HG02870 (cell line): Measurements from ENCODE around the gene POLR1E.
A peak's percentile ranks its signal among the peaks of the same experiment; 100 is the strongest.

Experiments
- ATAC-seq: cut with Tn5 transposase; IDR thresholded peaks from one replicate; pipeline ENCODE4 v1.9.1; 2021; ENCODE audit warnings: mild to moderate bottlenecking, moderate library complexity; ENCODE audit not compliant: unreplicated experiment

POLR1E gene

DNA sequence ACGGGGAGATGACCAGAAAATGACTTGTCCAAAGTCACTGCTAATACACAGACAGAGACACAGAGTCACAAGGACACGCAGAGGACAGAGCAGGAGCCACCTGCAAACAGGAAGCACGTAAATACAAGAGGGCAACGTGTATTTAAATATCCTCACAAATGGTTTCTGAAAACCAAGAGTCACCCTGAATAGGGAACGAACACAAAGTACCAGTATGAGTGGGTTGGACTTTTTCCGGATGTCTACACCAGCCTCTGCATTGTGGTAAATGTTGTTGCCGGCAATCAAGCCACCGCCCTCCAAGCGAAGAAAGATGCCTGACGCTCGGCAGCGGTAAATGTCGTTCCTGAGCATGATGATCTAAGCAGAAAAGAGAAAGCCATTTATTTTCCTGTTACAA, 46.0 kb downstream of the POLR1E start:
- ATAC-seq = peak; percentile 62

GRCh38 chr9:37534412-37534811, 48.7 kb downstream of the POLR1E start:
- ATAC-seq = no peak

- ATAC-seq = no peak
Measured at GRCh38 chr9:37534901-37535300, 49.2 kb downstream of the POLR1E start.

DNA sequence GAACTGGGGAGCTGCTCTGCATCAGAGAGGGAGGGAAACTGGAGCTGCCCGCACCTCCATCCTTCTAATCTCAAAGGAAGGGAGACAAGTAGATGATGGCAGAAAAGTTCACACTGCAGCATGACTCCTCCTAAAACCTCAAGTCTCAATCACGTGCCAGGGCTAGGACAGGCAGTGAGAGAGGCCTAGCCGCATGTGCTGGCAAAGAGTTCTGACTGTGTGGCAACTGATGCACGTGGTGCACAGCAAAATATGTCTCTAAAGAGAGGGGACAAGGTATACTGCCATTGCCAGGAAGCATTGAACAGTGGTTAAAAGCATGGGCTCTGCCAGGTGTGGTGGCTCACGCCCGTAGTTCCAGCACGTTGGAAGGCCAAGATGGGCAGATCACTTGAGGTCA, 52.4 kb downstream of the POLR1E start:
- ATAC-seq = no peak

- no peak for ATAC-seq
Measured at GRCh38 chr9:37539634-37540033, 53.9 kb downstream of the POLR1E start.

DNA sequence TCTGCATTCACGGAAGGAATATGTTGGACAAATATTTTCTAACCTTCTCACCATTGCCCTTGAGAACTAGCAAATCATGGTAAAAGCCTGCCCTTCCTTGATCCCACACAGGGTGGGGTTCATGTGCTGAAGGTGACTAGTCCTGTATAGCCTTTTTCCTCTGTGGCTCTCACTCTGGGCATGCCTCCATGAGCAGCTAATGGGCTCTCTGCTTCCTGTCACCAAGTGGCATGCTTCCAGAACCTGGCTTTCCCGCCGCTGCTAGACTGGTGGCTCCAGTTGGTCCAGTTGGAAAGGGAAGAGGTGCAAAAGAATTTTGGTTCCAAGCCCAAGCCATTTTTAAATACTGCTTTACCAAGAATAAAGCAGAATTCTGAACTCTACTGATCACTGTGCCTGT, 54.9 kb downstream of the POLR1E start:
- no peak for ATAC-seq

GRCh38 chr9:37541465-37541864, 55.7 kb downstream of the POLR1E start:
- ATAC-seq = no peak

- no peak for ATAC-seq
Measured at GRCh38 chr9:37542488-37542887, 56.7 kb downstream of the POLR1E start.

DNA sequence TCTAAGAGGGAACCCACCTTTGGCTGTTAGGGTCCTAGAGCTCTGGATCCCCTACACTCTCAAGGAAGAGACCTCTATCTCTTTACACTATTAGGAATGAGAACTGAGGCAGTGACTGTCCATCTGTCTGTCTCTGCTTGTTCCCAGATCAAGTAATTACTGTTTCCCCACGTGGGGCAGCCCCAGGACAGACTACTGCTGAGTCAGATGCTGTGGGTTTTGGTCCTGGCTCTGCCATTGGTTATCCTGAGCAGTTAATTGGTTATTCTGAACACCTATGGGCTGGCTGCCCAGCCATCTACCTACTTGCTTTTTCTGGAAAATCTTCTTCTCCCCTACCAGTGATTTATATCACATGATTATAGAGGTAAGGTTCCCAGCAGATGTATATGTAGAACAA, 57.1 kb downstream of the POLR1E start:
- no peak for ATAC-seq

DNA sequence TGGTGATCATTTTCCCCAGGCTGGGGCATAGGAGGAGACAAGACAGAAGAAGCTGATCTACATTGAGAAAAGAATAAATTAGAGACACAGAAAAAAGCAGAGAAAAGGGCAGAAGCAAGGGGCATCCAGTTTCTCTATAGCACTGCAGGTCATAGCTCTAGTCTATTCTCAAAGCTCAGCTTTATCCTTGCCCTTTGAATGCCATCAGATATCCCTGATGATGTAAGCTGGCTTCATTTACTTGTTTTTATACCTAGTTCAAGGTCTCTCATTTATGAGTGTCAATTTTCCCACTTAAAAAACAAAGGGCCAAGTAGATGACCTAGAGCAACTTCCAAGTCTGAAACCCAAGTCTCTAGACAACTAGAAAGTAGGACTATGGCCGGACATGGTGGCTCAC, 57.7 kb downstream of the POLR1E start:
- no peak for ATAC-seq

DNA sequence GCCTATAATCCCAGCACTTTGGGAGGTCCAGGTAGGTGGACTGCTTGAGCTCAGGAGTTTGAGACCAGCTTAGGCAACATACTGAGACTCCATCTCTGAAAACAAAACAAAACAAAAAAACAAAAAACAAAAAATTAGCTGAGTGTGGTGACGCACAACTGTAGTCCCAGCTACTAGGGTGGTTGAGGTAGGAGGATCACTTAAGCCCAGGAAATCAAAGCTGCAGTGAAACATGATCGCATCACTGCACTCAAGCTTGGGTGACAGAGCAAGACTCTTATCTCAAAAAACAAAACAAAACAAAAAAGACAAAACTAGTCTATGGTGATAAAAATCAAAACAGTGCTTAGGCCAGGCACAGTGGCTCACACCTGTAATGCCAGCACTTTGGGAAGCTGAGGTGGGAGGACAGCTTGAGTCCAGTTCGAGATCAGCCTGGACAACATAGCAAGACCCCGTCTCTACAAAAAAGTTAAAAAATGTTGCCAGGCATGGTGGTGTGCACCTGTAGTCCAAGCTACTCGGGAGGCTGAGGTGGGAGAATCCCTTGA, 61.7 kb downstream of the POLR1E start:
- ATAC-seq = no peak

GRCh38 chr9:37549527-37549926, 63.8 kb downstream of the POLR1E start:
- ATAC-seq = no peak

DNA sequence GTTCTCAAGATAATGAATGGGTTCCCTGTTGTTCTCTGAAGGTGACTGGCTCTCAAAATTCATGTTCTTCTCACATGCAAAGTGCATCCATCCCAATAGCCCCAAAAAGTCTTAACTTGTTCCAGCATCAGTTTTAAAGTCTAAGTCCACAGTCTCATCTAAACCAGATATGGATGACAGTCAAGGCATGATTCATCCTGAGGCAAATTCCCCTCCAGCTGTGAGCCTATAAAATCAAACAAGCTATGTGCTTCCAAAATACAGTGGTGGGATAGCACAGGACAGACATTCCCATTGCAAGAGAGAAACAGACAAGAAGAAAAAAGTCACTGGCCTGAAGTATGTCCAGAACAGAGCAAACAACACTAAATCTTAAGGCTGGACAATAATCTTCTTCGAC, 65.0 kb downstream of the POLR1E start:
- no peak for ATAC-seq

DNA sequence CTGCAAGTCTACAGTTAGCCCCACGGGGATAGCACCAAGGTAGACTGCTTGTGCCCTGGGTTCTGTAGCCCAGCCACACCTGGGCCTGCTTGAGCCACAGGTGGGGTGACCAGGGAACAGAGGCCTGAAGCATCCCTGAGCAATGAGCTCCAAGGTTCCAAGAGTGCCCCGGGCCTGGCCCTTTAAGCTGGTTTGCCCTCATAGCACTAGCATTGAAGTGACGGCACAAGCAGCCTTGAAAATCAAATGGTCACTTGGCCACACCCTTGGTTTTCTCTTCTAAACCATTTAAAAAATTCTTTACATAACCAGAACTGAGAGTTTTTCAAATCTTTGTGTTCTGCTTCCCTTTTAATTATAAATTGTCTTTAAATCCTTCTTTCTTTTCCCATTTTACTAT, 65.7 kb downstream of the POLR1E start:
- no peak for ATAC-seq

DNA sequence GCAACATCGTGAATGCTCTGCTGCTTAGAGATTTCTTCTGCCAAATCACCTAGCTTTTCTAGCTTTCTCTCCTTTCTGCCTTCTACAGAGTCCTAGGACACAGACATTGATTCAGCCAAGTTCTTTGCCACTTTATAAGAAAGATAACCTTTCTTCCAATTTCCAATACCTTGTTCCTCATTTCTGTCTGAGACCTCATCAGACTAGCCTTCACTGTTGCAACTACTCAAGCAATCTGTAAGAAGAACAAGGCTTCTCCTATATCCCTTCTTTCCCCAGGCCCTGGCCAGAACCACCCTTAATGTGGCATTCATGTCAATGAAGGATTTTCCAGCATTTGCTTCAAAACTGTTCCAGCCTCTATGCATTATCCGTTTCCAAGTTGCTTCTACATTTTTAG, 66.1 kb downstream of the POLR1E start:
- ATAC-seq = no peak
